ENCODE data around the gene MAPK4.
"Not testable (repeated sequence)": the region's sequence is repeated elsewhere in the genome, so short reads cannot be mapped to it uniquely, and the experiment has no call there.

The MAPK4 gene

GRCh38 chr18:50578030-50578429 lies 18.1 kb downstream of the MAPK4 start:
- DNase-seq: no peak

GRCh38 chr18:50578651-50579050 lies 18.8 kb downstream of the MAPK4 start:
- no peak for DNase-seq

- no peak for DNase-seq
These were observed 19.3 kb downstream of the MAPK4 start for GRCh38 chr18:50579061-50579774.

- DNase-seq: no peak
These were observed 21.6 kb downstream of the MAPK4 start for GRCh38 chr18:50581517-50581916.

GRCh38 chr18:50582500-50582899 lies 22.6 kb downstream of the MAPK4 start:
- DNase-seq: no peak

GRCh38 chr18:50586710-50587109 lies 26.8 kb downstream of the MAPK4 start:
- DNase-seq: no peak

GRCh38 chr18:50590593-50590992 lies 30.7 kb downstream of the MAPK4 start:
- DNase-seq: no peak

- no peak for DNase-seq
These were observed 34.1 kb downstream of the MAPK4 start for GRCh38 chr18:50594012-50594411.

GRCh38 chr18:50594942-50595341 lies 35.1 kb downstream of the MAPK4 start:
- no peak for DNase-seq

GRCh38 chr18:50602466-50602865 lies 42.6 kb downstream of the MAPK4 start:
- no peak for DNase-seq

- no peak for DNase-seq
These were observed 46.7 kb downstream of the MAPK4 start for GRCh38 chr18:50606609-50607008.

GRCh38 chr18:50607378-50607926 lies 47.6 kb downstream of the MAPK4 start:
- no peak for DNase-seq

- not testable (repeated sequence) for DNase-seq
These were observed 49.3 kb downstream of the MAPK4 start for GRCh38 chr18:50609171-50609570.

GRCh38 chr18:50610349-50610748 lies 50.5 kb downstream of the MAPK4 start:
- DNase-seq: no peak

- DNase-seq: no peak
These were observed 51.6 kb downstream of the MAPK4 start for GRCh38 chr18:50611529-50611941.

GRCh38 chr18:50614838-50615237 lies 55.0 kb downstream of the MAPK4 start:
- no peak for DNase-seq

GRCh38 chr18:50616484-50617048 lies 56.7 kb downstream of the MAPK4 start:
- no peak for DNase-seq

GRCh38 chr18:50619861-50620275 lies 60.0 kb downstream of the MAPK4 start:
- DNase-seq: no peak

- DNase-seq: no peak
These were observed 60.4 kb downstream of the MAPK4 start for GRCh38 chr18:50620319-50620718.

- no peak for DNase-seq
These were observed 61.5 kb downstream of the MAPK4 start for GRCh38 chr18:50621366-50621765.

- DNase-seq: no peak
These were observed 62.4 kb downstream of the MAPK4 start for GRCh38 chr18:50622320-50622719.

- no peak for DNase-seq
These were observed 63.0 kb downstream of the MAPK4 start for GRCh38 chr18:50622865-50623393.

- DNase-seq: no peak
These were observed 63.9 kb downstream of the MAPK4 start for GRCh38 chr18:50623694-50624352.

- DNase-seq: no peak
These were observed 65.1 kb downstream of the MAPK4 start for GRCh38 chr18:50624981-50625380.
